T follicular helper cell (primary cell): ENCODE results near the gene KLK1.
A peak's percentile ranks its signal among the peaks of the same experiment; 100 is the strongest.

Experiments
- DNase-seq: peaks from one replicate; pipeline ENCODE4 v3.0.0-alpha.2; 2020; ENCODE audit warnings: low read depth

The KLK1 gene

DNA sequence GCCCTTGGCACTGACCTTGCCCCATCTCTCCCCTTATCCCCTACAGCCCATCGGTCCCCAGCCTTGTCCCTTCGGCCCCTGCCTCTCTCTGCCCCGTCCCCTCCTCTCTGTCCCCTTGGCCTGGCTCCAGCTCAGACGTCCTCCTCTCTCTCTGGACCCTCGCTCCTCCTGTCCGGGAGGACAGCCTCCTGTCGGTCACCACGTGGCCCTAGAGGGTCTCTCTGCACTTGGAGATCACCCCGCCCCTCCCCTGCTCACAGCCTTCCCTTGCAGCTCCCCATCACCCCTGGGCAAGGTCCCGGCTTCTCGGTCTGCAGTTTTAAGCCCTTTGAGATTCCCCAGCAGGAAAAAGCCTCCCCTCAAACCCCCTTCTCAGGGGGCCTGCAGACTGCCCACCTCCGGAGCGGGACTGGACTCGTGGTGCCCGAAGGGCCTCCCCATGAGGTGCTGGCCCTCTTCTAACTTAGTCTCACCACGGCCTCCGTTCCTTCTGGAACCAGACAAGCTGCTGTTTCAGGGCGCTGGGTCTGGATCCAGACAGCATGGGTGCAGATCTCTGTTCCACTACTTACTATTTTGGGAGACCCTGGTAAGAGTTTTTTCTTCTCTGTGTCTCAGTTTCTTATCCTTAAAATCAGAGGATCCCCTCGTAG, 13.1 kb upstream of the KLK1 start:
- DNase-seq: no peak

DNA sequence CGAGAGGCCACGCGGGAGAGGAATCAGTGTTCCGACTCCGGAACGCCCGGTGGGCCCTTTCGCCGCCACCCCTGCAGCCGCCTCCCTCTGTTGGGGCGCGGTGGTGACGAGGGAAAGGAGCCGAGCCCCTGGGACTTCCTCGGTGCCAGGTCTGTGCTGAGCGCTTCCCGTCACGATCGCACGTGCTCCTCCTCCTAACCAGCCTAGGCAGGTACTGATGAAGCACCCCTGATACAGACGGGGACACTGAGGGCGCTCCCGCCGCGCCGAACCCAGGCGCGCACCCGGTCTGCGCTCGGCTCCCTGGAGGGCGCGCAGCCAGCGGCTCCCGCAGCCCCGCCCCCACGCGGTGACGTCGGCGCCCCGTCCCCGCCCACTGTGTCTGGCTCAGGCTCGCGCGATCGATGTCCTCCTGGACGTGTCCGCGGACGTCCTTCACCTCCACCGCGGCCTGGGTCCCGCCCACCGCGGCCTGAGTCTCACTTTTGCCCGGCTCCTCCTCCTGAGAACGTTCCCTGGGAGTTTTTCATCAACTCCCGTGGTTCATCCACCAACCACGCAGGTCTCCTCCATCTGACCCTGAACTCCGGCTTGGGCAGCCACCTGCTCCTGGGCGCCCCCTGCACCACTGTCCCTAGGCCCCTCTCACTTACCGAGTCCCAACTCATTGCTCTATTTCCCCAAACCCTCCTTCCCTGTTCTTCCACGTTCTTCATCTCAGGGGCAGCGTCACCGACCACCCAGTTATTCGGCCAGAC, 12.4 kb upstream of the KLK1 start:
- peak; percentile 40 for DNase-seq

DNA sequence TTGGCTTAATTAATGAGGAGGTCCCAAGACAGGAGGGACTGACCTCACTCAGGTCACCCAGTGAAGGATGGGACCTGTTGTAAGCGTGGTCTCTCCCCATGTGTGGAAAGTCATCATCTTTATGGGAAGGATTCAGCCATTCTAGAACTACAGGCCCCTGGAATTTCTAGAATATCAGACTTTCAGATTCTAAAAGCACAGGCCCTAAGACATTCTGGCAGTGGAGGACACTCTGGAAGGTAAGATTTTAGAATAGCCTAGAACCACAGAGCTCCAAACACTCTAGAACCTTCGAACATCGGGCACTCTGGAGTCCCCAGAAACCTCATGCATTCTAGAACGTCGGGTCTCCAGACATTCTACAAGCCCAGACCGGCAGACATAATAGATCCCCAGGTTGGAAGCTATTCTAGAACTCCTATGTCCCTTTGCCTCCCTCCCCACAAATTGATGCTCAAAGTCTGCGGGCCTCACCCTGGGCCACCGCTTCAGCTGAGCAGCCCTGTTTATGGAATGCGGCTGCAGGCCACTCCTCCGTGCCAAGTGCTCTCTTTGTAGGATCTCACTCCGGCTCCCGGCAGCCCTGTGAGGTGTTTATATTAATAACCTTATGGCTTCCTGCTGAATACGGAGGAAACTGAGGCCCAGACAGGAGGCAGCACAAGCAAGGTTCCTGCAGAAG, 11.7 kb upstream of the KLK1 start:
- no peak for DNase-seq

DNA sequence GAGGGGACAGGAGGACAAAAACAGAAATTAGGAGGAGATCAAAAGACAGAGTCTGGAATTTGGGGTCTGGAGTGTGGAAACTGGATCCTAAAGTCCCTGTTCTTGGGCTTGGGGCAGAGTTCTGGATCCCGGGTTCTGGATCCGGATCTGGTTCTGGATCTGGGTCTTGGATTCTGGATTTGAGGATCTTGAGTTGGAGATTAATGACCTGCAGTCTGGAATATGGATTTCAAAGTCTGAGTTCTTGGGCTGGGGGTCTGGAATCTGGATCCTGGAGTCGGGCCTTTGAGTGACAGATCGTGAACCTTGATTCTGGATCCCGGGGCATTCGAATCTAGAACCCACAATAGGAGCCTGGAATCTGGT, 10.2 kb upstream of the KLK1 start:
- DNase-seq: no peak

DNA sequence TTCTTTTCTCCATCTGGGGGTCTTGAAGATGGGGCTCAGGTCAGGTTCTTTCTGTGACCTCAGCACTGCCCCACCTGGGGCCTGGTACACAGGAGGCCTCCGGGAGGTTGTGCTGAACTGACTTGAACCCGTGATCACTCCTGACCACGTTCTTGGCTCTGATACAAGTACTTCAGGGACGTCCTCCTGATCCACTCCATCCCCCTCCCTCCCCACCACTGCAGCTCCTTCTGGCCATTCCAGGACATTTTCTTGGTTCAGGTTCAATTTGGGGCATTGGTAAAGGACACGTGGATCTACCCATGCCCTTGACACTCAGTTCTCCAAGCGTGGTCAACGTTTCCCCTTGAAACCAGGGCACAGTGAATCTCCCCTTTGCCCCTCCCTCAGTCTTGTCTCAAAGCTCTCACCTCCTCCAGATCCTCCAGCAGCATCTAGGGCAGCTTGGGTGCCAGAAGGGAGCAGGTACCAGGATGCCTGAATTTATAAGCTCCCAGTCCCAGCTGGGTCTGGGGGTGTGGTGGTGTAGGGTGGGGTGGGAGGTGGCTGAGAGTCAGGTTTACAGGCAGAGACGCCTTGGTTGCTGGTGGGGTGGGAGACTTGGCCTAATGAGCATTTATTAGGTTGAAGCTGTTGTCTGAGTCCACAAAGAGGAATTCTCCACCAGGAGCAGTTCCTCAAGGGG, 9.7 kb upstream of the KLK1 start, which contains the start of gene KLK15:
TSS of gene KLK15 (minus strand) at position 458 of the 685 bp plus-strand sequence. CDS start 2,082 bp downstream, outside the sequence.
- no peak for DNase-seq

DNA sequence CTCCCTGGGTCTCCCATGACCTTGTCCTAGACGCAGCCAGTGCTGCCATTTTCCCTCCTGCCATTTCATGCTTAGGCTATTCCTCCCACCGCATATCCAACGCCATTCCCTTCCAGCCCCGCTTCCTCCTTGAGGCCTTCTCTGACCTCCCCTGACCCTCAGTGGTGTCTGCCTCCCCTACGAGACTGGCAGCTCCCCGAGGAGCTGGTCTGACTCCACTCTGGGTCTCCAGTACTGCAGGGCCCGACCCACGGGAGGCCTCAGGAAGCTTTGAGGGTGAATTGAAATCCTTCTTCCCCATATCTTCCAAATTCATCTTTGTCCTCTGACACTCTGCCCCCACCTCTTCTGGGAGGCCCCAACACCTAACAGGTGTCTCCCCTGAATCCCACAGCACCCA, 9.1 kb upstream of the KLK1 start:
- no peak for DNase-seq

DNA sequence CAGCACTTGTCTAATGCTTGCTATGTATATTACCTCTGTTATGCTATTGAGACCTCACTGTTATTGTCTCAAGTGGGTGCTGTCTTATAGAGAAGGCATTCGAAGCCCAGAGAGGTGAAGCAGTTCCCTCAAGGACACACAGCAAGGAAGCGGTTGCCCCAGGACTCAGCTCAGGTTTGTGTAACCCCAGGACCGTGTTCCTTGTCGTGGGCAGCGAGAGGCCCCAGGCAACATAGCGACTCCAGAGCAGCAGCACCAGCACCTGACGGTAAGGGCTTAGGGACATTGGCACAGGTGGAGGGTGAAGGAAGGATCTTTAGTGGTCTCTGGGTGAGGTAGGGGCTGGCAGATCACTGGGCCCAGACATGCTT, 7.4 kb upstream of the KLK1 start:
- DNase-seq: no peak

DNA sequence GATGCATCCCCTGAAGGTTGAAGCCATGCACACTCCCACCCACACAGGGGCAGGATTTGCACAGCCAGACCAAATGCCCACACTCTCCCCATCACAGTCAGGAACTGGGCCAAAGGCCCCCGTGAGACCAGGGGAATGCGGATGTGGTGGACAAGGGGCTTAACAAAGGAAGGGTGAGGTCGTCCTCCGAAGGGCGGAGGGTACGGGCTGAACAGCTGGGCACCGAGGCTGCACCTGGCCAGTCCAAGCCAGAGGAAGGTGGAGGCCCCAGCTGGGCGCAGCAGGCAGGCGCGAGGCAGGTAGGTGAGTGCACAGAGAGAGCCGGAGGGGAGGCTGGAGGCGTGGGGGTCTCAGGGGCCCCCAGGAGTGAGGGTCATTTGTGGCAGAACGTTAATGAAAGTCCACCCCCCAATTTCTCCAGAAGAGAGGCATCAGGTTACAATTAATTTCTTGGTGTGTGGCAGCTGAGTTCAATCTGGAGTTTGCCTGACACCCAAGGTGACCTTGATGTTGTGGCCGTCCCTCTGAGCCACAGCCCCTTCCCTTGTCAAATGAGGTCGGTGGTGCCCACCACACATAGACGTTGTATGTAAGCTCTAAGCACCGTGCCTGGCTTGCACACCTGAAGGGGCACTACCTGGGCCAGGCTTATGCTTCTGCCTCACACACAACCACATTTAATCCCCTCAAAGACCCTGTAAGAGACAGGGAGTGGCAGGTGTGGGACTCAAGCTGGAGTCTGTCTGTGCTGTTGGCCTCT, 6.9 kb upstream of the KLK1 start:
- no peak for DNase-seq

DNA sequence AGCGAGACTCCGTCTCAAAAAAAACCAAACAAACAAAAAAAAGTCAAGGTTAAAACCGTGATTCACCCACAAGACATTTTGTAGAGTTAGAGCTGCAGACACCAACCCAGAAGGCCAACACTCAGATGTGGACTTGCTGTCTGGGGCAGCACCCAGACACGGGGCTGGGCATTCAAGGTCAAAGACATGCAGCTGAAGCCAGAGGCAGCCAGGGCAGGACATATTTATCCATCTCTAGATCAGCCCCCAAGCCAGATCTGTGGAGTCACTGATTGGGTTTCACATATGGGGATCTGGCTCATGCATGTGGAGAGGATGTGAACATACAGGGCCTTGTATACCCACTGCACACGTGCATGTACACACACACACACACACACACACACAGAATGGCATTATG, 6.2 kb upstream of the KLK1 start:
- no peak for DNase-seq

DNA sequence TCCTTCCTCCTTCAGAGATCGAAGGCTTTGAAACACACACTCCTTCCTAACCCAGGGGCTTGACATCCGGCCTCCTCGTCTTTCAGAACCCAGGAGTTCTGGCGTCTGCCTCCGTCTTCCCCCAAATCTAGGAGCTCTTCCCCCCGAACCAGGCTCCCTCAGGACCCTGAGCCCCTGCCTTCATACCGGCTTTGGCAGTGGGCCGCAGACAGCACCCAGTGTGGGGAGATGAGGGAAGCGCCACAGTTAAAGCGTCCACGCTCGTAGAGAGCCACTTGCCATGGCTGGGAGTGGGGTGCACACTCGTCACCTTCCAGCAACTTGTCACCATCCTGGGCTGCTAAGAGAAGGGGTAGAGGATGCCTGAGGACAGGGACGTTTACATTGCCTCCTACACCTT, 3.9 kb upstream of the KLK1 start:
- DNase-seq: no peak

DNA sequence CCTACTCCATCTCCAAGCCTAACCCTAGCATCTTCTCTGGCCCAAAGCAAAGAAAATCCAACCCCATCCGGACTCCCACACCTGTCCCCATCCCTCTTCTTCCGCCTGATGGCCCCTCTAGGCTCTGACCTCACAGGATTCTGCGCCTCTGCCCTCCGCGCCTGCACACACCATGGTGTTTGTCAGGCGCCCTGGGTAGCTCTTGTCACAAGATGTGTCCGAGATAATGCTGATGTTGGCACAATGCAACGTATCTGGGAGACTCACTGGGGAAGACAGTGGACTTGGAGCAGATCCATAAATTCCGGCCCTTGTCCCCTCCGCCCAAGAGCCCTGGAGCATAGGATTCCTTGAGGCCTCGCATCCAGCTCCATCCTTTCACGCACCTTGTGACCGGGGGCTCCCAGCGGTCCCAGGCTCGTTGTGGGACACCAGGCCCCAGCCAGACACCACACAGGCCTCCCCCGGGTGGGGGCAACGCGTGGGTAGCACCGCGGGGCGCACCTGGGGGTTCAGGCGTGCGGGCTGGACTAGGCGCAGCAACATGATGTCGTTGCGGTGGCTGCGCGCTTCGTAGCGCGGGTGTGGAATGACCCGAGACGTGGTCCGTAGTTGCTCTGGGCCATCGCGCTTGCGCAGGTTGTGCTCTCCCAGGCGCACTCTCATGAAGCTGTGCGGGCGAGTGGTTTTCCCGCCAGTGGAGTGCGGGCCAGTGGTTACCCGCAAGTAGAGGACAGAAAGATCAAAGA, 3.1 kb upstream of the KLK1 start:
- DNase-seq: no peak

DNA sequence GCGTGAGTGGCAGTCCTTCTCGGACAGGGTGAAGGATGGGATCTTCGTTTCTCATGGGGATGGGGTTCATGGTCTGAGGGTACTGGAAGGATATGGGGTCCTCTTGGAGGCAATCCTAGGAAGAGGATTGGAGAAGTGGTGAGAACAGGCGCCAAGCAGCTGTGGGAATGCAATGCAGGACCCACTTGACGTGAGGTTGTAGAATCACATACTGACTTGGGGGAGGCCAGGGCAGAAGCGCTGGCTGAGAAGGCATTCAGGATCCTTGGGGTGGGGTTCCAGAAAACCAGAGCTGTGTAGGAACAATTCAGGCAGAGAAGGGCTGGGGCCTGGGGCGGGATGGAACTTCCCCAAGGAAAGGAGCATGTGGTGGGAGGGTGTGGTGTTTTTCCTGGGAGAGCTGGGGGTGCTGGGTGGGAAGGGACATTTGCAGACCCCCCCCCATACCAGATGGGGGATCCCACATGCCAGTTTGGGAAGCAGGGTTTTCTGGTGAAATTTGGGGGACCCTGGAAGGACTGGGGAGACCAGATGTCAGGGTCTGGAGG, 852 bp downstream of the KLK1 start:
- no peak for DNase-seq

DNA sequence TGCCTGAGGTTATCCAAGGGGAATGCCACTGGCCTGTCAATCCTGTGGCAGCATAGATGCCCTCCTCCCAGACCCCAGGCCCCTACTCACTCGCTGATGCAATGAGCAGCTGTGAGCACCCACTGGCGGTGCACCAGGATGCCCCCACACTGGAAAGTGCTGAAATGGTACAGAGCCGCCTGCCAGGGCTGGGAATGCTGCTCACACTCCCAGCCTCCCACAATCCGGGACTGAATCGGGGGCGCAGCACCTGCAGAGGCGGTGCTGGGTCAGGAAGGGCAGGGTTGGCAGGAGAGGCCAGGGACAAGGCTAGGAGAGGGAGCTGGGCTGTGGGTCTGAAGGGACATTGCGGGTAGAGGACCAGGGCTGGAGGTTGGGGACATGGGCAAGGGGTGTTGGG, 2.0 kb downstream of the KLK1 start:
- no peak for DNase-seq

DNA sequence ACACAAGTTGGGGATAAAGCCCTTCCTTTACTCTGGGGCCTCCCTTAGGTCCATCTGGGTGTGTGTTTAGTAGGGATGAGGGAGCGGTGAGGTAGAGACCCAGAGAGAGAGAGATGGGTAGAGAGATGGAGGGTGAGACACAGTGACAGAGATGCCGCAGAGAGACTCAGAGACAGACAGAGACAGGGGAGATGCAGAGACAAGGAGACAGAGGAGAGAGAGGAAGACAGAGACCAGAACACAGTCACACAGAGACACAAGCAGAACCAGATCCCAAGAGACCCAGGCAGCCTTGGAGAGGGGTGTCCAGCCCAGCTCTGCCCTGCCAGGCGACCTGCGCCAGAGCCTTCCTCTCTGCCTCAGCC, 2.4 kb downstream of the KLK1 start:
- no peak for DNase-seq

DNA sequence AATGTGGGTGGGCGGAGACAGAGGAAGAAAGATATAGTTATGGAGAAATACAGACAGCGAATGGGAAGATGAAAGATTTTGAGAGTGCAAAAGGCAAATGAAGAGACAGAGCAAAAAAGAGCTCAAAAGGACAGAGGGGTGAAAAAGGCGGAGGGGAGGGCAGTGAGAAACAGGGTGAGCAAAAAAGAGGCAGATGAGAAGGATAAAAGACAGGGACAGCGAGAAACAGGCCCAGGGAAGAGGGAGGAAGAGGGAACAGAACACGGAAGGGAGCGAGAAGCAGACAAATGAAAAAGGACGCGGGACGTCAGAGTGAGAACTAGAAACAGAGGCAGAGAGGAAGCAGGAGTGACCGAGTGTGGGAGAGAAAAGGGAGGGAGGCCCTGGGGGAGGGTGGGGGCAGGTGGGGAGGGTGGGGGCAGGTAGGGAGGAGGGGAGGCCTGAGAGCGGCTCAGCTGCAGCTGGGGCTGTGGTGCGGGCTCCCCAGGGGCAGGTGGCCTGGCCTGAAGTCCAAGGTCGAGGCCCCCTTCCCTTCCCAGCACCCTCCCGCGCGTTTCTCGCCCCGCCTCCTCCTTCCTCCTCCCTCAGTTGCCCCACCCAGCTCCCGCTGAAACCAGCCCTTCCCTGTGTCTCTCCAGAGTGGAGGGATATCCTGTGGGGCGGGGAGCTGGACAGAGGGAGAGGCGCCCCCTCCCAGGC, 2.9 kb downstream of the KLK1 start:
- no peak for DNase-seq

DNA sequence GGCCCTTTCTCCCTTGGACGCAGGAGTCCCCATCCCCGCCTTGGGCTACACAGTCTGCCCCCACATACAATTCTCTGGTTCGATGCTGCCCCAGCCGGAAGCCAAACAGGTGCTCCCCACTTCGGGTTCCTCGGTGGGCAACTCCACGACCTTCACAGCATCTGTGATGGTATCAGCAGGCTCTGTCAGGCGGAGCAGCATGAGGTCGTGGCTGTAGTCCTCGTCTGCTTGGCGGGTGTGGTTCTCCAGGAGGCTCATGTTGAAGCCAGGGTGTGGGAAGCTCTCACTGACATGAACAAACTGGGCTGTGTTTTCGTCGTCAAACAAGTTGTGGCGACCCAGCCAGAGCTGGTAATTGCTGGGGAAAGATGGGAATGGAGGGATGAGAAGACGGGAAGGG, 3.5 kb downstream of the KLK1 start:
- no peak for DNase-seq

DNA sequence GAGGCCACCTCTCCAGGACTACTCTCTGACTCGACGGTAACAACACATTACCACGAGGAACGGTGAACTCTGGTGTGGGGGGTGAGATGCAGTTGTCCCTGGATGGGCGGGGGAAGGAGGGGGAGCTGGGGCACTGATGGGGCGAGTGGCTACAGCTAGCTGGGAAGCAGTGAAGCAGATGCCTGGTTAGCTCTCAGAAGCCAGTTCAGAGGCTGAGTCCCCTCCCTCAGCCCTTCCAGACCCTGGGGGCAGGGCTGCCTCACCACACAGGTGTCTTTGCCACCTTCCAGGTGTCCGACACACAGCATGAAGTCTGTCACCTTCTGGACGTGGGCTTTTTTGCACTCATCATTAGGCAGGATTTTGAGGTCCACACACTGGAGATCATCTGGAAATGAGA, 4.0 kb downstream of the KLK1 start:
- DNase-seq: no peak

DNA sequence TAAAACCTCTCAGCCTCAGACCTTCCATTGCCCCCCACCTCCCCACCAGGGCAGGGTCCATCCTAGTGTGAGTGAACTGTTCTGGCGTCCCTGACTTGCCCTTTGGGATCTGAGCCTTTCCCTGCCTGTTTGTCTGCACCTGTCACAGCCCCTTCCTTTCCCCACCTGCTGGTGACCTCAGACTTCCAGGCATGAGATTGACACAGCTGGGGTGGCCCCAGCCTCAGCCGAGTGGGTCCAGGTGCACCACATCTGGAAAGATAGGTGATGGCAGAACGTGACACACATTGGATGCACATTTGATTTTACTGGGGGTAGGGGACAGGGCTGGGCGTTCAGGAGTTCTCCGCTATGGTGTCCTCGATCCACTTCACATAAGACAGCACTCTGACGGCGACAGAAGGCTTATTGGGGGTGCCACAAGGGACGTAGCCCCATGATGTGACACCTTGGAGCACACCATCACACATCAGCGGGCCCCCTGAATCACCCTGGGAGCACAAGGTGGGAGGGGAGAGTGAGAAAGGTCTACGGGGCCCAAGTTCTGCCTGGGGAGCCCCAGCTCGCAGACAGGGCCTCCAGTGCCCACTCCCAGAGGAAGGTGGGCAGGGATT, 4.6 kb downstream of the KLK1 start:
- no peak for DNase-seq

DNA sequence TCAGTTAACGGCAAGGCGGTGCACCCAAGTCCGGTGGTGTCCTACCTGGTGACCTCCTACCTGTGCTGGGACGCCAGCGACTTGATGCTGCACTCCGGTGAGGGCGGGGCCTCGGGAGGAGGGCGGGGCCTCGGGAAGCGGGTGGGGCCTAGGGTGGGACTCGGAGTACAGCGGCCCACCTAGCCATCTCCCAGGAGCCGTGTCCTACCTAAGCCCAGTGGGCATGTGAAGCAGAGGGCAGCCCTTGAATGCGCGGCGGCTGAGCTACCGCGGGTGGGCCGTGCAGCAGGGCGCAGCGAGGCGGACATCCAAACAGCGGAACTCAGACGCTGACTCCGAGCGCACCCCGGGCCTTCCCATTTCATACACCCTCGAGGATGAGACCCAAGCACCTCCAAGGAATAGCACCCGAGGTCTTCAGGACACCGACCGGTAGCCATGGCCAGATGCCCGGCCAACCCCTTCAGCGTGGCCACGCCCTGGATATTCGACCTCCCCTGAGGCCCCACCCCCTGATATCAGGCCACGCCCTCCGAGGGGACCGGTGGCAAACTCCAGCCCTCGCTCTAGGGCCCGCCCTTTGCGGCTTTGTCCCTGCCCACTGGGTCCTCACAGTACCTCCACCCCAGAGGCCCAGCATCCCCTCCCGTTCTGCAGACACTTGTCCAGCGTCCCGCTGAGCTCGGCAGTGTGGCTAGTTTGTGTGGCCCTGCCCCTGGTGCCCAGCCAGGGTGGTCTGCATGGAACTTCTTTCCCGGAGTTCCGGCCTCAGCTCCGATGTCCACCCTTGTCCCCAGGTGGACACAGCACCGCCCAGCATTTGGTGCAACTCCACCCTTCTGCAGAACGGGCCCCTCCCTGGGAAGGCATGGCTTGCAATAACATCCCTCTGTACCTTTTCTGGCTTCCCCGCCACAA, 5.4 kb downstream of the KLK1 start:
- no peak for DNase-seq
